ENCODE measurements around the gene UBE3B. TPM values are rescaled to one million over a fixed set of nuclear protein-coding genes. Genes with fewer than 3 reads are reported as not detected.

The UBE3B gene
- total and polyA plus RNA-seq, 2 donors (not counting 1 experiment from before 2014, with no cell fraction given), result 27.2 to 52.1 TPM

DNA sequence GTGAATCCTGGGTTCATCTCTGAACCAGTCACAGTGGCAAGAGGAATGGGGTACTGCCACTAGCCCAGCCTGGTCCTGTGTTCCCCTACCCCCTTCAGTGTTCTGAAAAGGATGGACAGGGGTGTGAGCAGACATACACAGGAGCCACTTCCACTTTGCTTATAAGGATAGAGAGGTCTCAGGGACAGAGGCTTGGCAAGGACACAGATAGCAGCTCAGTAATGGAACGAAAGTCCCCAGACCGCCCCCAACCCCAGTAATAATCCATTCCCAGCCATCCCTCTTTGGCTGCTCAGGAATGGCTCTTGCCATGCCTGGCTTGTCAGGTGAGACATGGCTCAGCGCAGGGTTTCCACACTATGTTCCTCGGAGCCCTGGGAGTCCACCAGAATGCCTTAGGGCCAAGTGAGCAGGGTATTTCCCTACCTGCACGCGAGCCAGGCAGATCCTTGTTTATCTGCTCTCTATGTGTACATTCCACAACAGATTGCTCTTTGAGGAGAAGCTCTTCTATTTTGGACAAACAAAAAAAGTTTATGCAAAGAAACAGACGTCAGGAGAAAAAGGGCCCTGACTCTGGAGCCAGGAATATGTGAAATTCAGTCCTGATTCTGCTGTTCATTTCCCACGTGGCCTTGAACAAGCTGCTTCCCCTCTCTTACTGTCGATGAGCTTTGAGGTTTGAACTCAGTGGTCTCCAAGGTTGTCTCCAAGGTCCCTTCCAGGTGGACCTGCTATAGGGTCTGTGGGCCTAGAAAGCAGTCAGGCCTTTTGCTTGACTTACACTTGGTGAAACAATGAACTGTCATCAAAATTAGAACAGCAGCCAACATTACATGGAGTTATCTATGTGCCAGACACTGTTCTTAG is 10.0 kb downstream of the UBE3B start:
- H3K4me3 Mint-ChIP-seq, result no peak overlapping the region

More for the DNA sequence above, 10.0 kb downstream of the UBE3B start:
- Histone ChIP-seq H3K4me3 (ENCODE audit: control extremely low read depth in 1 of 5, extremely low read depth in 1 of 5, insufficient read depth in 1 of 5, low read depth in 2 of 5, low read length in 4 of 5) (no peak overlapping the region), H4K20me1 (ENCODE audit: control insufficient read depth, insufficient read depth, low read length, poor library complexity, severe bottlenecking) (no peaks in the 10 kb centered on the region), H3K9me3 (ENCODE audit: control extremely low read depth in 1 of 3, control insufficient read depth in 2 of 3, insufficient read depth in 1 of 3, low read length in 2 of 3) (no peaks in the 10 kb centered on the region), H3K9ac (ENCODE audit: low read length) (no peak overlapping the region), H2AFZ (ENCODE audit: insufficient read depth, low read depth, low read length, poor library complexity, severe bottlenecking) (no peak overlapping the region), H3K4me2 (replicated peaks; ENCODE audit: low read depth, low read length, poor library complexity, severe bottlenecking) (no peak overlapping the region), H3K36me3 (replicated peaks in 1 of 2; ENCODE audit: control extremely low read depth in 1 of 2, control insufficient read depth in 1 of 2, extremely low read depth in 1 of 2, insufficient read depth in 2 of 2, low read length in 1 of 2) (peaks cover 9 to 90% of the 10 kb centered on the region in 2 experiments), H3K4me1 (ENCODE audit: control insufficient read depth in 2 of 2, insufficient read depth in 2 of 2, low read length in 2 of 2) (no peaks in the 10 kb centered on the region), H3K79me2 (ENCODE audit: control insufficient read depth, insufficient read depth, low read length) (peaks cover 5% of the 10 kb centered on the region), H3K27me3 (replicated peaks in 1 of 4; ENCODE audit: control extremely low read depth in 1 of 4, control insufficient read depth in 3 of 4, insufficient read depth in 4 of 4, low read length in 3 of 4) (no peaks in the 10 kb centered on the region), H3K27ac (ENCODE audit: low read length in 2 of 2) (no peak overlapping the region)
- no peaks in the 10 kb centered on the region for H3K4me1 Mint-ChIP-seq
- POLR2A ChIA-PET, result interaction anchor here (0.5 kb wide), 1 partner anchor 1533 kb away, joined by 3 read pairs; no protein-coding TSS in a partner anchor
- intact Hi-C loops (cut with micrococcal nuclease), result no loop called here
- DNase-seq (no peak), ATAC-seq (ENCODE audit: low read depth) (no peak)
- H3K9me3 Mint-ChIP-seq (ENCODE audit: insufficient read depth), result no peaks in the 10 kb centered on the region
- WGBS (ENCODE audit: insufficient coverage), result 98% methylated on average over 7 of the region's 9 CpGs
- CTCF ChIA-PET, result no interaction called here
- no peak for TF ChIP-seq EZH2 (IDR thresholded peaks at IDR 0.05; ENCODE audit: borderline replicate concordance, insufficient read depth, low read depth, low read length, poor library complexity, severe bottlenecking)
- TF ChIP-seq, protein P1, sequence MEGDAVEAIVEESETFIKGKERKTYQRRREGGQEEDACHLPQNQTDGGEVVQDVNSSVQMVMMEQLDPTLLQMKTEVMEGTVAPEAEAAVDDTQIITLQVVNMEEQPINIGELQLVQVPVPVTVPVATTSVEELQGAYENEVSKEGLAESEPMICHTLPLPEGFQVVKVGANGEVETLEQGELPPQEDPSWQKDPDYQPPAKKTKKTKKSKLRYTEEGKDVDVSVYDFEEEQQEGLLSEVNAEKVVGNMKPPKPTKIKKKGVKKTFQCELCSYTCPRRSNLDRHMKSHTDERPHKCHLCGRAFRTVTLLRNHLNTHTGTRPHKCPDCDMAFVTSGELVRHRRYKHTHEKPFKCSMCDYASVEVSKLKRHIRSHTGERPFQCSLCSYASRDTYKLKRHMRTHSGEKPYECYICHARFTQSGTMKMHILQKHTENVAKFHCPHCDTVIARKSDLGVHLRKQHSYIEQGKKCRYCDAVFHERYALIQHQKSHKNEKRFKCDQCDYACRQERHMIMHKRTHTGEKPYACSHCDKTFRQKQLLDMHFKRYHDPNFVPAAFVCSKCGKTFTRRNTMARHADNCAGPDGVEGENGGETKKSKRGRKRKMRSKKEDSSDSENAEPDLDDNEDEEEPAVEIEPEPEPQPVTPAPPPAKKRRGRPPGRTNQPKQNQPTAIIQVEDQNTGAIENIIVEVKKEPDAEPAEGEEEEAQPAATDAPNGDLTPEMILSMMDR (IDR thresholded peaks at IDR 0.05), result no peak
- H3K27me3 Mint-ChIP-seq, result no peaks in the 10 kb centered on the region
- H3K27ac Mint-ChIP-seq, result no peak overlapping the region

Measured in B cell (primary cell).